GM18870 (cell line): ENCODE data around the gene MPHOSPH9.

Experiments used
- ATAC-seq: cut with Tn5 transposase; IDR thresholded peaks from one replicate; pipeline ENCODE4 v1.9.1; 2021; ENCODE audit warnings: moderate library complexity; ENCODE audit not compliant: unreplicated experiment

Gene MPHOSPH9

GRCh38 chr12:123150744-123151456, 82.0 kb downstream of the MPHOSPH9 start, which contains the start of gene PITPNM2:
Gene PITPNM2 (minus strand): TSS chr12:123151090. CDS start chr12:123034590, 116,500 bp downstream.
- ATAC-seq: no peak

GRCh38 chr12:123150275-123150743, 82.6 kb downstream of the MPHOSPH9 start:
- ATAC-seq: no peak

GRCh38 chr12:123149501-123150274, 83.3 kb downstream of the MPHOSPH9 start:
- no peak for ATAC-seq

GRCh38 chr12:123149088-123149487, 83.9 kb downstream of the MPHOSPH9 start:
- no peak for ATAC-seq

GRCh38 chr12:123148655-123149054, 84.3 kb downstream of the MPHOSPH9 start:
- ATAC-seq: no peak

- no peak for ATAC-seq
These were observed 84.7 kb downstream of the MPHOSPH9 start for GRCh38 chr12:123148223-123148622.

GRCh38 chr12:123145211-123145610, 87.7 kb downstream of the MPHOSPH9 start:
- ATAC-seq: no peak

GRCh38 chr12:123143736-123144461, 89.0 kb downstream of the MPHOSPH9 start:
- ATAC-seq: no peak

- ATAC-seq: no peak
These were observed 89.8 kb downstream of the MPHOSPH9 start for GRCh38 chr12:123142921-123143735.

- no peak for ATAC-seq
These were observed 90.5 kb downstream of the MPHOSPH9 start for GRCh38 chr12:123142518-123142840.

- no peak for ATAC-seq
These were observed 91.1 kb downstream of the MPHOSPH9 start for GRCh38 chr12:123141615-123142517.

- ATAC-seq: no peak
These were observed 92.0 kb downstream of the MPHOSPH9 start for GRCh38 chr12:123140676-123141614.

- no peak for ATAC-seq
These were observed 92.8 kb downstream of the MPHOSPH9 start for GRCh38 chr12:123139926-123140675.

- ATAC-seq: no peak
These were observed 97.3 kb downstream of the MPHOSPH9 start for GRCh38 chr12:123135688-123136087.

- no peak for ATAC-seq
These were observed 98.1 kb downstream of the MPHOSPH9 start for GRCh38 chr12:123134826-123135225.

- ATAC-seq: no peak
These were observed 98.7 kb downstream of the MPHOSPH9 start for GRCh38 chr12:123134271-123134671.

GRCh38 chr12:123133701-123134100, 99.2 kb downstream of the MPHOSPH9 start:
- ATAC-seq: no peak
